ENCODE measurements around the gene UGT1A1.

The UGT1A1 gene

DNA sequence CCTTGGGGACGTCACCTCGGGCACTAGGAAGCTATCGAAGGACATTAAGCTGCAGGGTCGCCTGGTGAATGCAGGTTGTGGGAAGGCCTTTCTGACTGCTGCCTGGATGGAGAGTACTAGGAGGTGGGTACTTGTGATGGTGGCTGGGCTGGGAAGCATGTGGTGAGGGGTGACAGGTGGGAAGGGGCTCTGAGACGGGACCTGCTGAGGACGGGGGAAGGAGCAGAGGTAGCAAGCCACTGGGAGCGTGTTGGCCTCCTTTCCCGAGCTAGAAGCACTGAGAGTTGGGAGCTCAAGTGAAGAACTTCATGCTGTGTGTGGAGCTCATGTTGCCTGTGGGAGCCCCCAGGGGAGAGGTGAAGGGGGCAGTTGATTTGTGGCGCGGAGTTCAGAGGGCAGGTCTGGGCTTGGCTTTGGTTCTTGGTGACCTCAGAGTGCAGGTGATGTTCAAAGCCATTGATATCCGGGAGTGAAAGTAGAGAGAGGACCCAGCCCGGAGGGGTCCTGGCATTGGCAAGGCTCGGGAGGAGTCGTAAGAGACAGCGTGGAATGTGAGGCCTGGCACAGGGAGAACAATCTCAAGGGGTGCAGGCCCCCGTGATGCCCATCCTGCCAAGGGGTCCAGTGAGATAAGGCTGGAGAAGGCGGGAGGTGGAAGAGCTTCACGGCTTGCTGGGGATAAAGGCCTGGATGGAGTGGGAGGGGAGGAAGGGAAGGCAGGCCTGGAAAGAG lies 31.2 kb downstream of the UGT1A1 start:
- Histone ChIP-seq H3K27ac (no peak overlapping the region), H3K4me2 (no peak overlapping the region), H3K4me1 (ENCODE audit: low read depth, poor library complexity, severe bottlenecking) (no peaks in the 10 kb centered on the region), H3K36me3 (ENCODE audit: insufficient read depth) (no peaks in the 10 kb centered on the region), H3K79me2 (ENCODE audit: insufficient read depth, low read depth) (no peaks in the 10 kb centered on the region), H3K27me3 (ENCODE audit: insufficient read depth, low read depth) (no peaks in the 10 kb centered on the region), H4K20me1 (ENCODE audit: insufficient read depth) (no peaks in the 10 kb centered on the region), H2AFZ (ENCODE audit: low read depth) (no peak overlapping the region), H3K9ac (no peak overlapping the region), H3K4me3 (IDR thresholded peaks at IDR 0.05; ENCODE audit: insufficient read depth, low read depth, low read length) (no peak overlapping the region)
- no peak for TF ChIP-seq CTCF (conservative IDR thresholded peaks at IDR 0.05; ENCODE audit: low read depth, low read length)

GRCh38 chr2:233791883-233792329 lies 31.8 kb downstream of the UGT1A1 start:
- no peak overlapping the region for H3K27ac ChIP-seq
- H3K4me2 ChIP-seq, result no peak overlapping the region
- no peaks in the 10 kb centered on the region for H3K27me3 ChIP-seq (ENCODE audit: insufficient read depth, low read depth)
- no peaks in the 10 kb centered on the region for H3K4me1 ChIP-seq (ENCODE audit: low read depth, poor library complexity, severe bottlenecking)
- H3K9ac ChIP-seq, result no peak overlapping the region
- no peaks in the 10 kb centered on the region for H4K20me1 ChIP-seq (ENCODE audit: insufficient read depth)
- TF ChIP-seq CTCF (conservative IDR thresholded peaks at IDR 0.05; ENCODE audit: low read depth, low read length), result no peak
- H3K79me2 ChIP-seq (ENCODE audit: insufficient read depth, low read depth), result no peaks in the 10 kb centered on the region
- no peak overlapping the region for H2AFZ ChIP-seq (ENCODE audit: low read depth)
- no peaks in the 10 kb centered on the region for H3K36me3 ChIP-seq (ENCODE audit: insufficient read depth)
- H3K4me3 ChIP-seq (IDR thresholded peaks at IDR 0.05; ENCODE audit: insufficient read depth, low read depth, low read length), result no peak overlapping the region

DNA sequence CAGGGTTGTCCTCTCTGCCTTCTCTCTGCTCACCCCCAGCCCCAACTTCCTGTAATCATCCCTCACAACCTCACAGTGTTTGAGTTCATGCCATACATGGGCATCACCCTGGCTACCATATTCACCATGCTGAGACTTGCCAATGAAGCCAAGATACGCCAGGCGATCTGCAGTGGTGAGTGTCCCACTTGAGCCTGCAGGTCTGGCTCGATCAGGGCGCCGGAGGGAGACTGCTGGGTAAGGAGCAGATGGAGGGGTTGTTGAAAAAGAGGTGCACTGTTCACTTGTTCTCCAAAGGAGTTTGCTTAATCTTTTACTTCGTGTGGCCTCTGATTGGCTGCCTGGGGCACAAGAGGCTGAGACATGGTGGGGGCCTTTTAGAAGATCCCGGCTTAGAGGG lies 32.6 kb downstream of the UGT1A1 start:
- Histone ChIP-seq H2AFZ (ENCODE audit: low read depth) (no peak overlapping the region), H4K20me1 (ENCODE audit: insufficient read depth) (no peaks in the 10 kb centered on the region), H3K79me2 (ENCODE audit: insufficient read depth, low read depth) (no peaks in the 10 kb centered on the region), H3K4me1 (ENCODE audit: low read depth, poor library complexity, severe bottlenecking) (no peaks in the 10 kb centered on the region), H3K4me2 (no peak overlapping the region), H3K36me3 (ENCODE audit: insufficient read depth) (no peaks in the 10 kb centered on the region), H3K4me3 (IDR thresholded peaks at IDR 0.05; ENCODE audit: insufficient read depth, low read depth, low read length) (no peak overlapping the region), H3K9ac (no peak overlapping the region), H3K27ac (no peak overlapping the region), H3K27me3 (ENCODE audit: insufficient read depth, low read depth) (no peaks in the 10 kb centered on the region)
- TF ChIP-seq CTCF (conservative IDR thresholded peaks at IDR 0.05; ENCODE audit: low read depth, low read length), result no peak

DNA sequence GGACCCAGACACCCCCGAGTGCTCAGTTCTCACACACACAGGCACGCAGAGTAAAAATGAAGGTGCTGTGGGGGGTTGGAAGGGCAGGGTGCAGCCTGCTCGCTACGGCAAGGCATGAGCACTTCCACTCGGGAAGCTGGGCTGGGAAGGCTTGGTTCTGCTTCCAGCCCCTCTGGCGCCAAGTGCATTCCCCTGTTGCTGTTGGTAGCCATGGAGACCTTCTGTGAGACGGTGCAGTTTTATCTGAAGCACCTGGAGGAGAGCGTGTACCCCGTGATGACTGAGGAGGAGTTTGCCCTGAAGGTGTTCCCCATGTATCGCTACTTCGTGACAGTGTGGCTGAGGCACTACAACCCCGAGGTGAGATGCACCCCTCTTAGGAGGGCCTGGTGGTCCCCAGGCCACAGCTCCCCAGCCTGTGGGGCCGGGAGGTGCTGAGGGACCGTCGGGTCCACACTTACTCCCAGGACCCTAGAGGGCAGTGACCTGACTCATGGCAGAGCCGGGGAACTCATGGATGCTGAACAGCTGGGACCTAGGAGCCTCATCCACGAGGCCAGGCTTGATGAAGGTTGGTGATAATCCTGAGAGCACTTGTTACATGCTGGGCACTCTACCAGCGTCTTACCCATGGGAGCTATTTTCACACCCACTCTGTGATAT lies 33.5 kb downstream of the UGT1A1 start:
- Histone ChIP-seq H4K20me1 (ENCODE audit: insufficient read depth) (no peaks in the 10 kb centered on the region), H3K36me3 (ENCODE audit: insufficient read depth) (no peaks in the 10 kb centered on the region), H3K79me2 (ENCODE audit: insufficient read depth, low read depth) (no peaks in the 10 kb centered on the region), H3K4me2 (no peak overlapping the region), H3K27ac (no peak overlapping the region), H3K9ac (no peak overlapping the region), H3K4me3 (IDR thresholded peaks at IDR 0.05; ENCODE audit: insufficient read depth, low read depth, low read length) (no peak overlapping the region), H3K4me1 (ENCODE audit: low read depth, poor library complexity, severe bottlenecking) (no peaks in the 10 kb centered on the region), H3K27me3 (ENCODE audit: insufficient read depth, low read depth) (no peaks in the 10 kb centered on the region), H2AFZ (ENCODE audit: low read depth) (no peak overlapping the region)
- no peak for TF ChIP-seq CTCF (conservative IDR thresholded peaks at IDR 0.05; ENCODE audit: low read depth, low read length)
